SK-N-SH treated with all-trans-retinoic acid at 6 μM for 48 hours (cell line): ENCODE data around the gene CFL2.
A peak's percentile ranks its signal among the peaks of the same experiment; 100 is the strongest.

Experiments used
- ATAC-seq: fragments of 200-7000 bp; cut with Tn5 transposase; 3 replicates; pipeline ENCODE4 v1.9.1; 2020; ENCODE audit warnings: mild to moderate bottlenecking, moderate library complexity
- ARNTL ChIP-seq: fragments of 450-650 bp; formaldehyde crosslinking; IDR thresholded peaks from 2 replicates; pipeline ENCODE4 v1.5.0; 2020; ENCODE audit warnings: low read depth, mild to moderate bottlenecking, moderate library complexity, borderline replicate concordance
- BACH2 ChIP-seq: fragments of 250-450 bp; sonication (Bioruptor Pico); IDR thresholded peaks from 2 replicates; pipeline ENCODE4 v1.9.0; 2021; ENCODE audit warnings: mild to moderate bottlenecking, borderline replicate concordance
- CSDC2 ChIP-seq: fragments of 250-450 bp; sonication (Bioruptor Pico); IDR thresholded peaks from 2 replicates; pipeline ENCODE4 v1.5.0; 2020; ENCODE audit warnings: mild to moderate bottlenecking, moderate library complexity
- ESRRG ChIP-seq: fragments of 250-450 bp; sonication (Bioruptor Pico); IDR thresholded peaks from 2 replicates; pipeline ENCODE4 v1.6.1; 2021; ENCODE audit warnings: mild to moderate bottlenecking
- GLIS3 ChIP-seq: fragments of 250-450 bp; sonication (Bioruptor Pico); IDR thresholded peaks from 2 replicates; pipeline ENCODE4 v1.5.0; 2020; ENCODE audit warnings: mild to moderate bottlenecking, moderate library complexity
- ISL1 ChIP-seq: fragments of 250-450 bp; sonication (Bioruptor Pico); IDR thresholded peaks from 2 replicates; pipeline ENCODE4 v2.1.2; 2022; ENCODE audit warnings: mild to moderate bottlenecking, moderate library complexity
- OSR1 ChIP-seq: fragments of 250-450 bp; sonication (Bioruptor Pico); IDR thresholded peaks from 2 replicates; pipeline ENCODE4 v1.8.0; 2022; ENCODE audit warnings: moderate library complexity, mild to moderate bottlenecking, inconsistent platforms
- SNAI2 ChIP-seq: fragments of 250-450 bp; sonication (Bioruptor Pico); IDR thresholded peaks from 2 replicates; pipeline ENCODE4 v1.5.0; 2020; ENCODE audit warnings: mild to moderate bottlenecking, moderate library complexity
- TOX ChIP-seq: fragments of 250-450 bp; sonication (Bioruptor Pico); IDR thresholded peaks from 2 replicates; pipeline ENCODE4 v1.8.0; 2021; ENCODE audit warnings: mild to moderate bottlenecking, moderate library complexity, borderline replicate concordance
- ZFP3 ChIP-seq: fragments of 250-450 bp; sonication (Bioruptor Pico); IDR thresholded peaks from 2 replicates; pipeline ENCODE4 v1.5.0; 2020; ENCODE audit warnings: mild to moderate bottlenecking, moderate library complexity
- ZNF565 ChIP-seq: fragments of 450-650 bp; formaldehyde crosslinking; conservative IDR thresholded peaks from 2 replicates; pipeline ENCODE4 v1.5.0; 2020; ENCODE audit warnings: low read depth, mild to moderate bottlenecking, moderate library complexity
- ZNF70 ChIP-seq: fragments of 450-650 bp; formaldehyde crosslinking; IDR thresholded peaks from 2 replicates; pipeline ENCODE4 v1.5.0; 2020; ENCODE audit warnings: mild to moderate bottlenecking, moderate library complexity
- ZNF8 ChIP-seq: fragments of 450-650 bp; formaldehyde crosslinking; IDR thresholded peaks from 2 replicates; pipeline ENCODE4 v1.5.0; 2020; ENCODE audit warnings: mild to moderate bottlenecking, moderate library complexity
- TF ChIP-seq, protein P1 (sequence below): fragments of 250-450 bp; sonication (Bioruptor Pico); IDR thresholded peaks from 2 replicates; pipeline ENCODE4 v1.8.0; 2021; ENCODE audit warnings: low read depth, mild to moderate bottlenecking, moderate library complexity, borderline replicate concordance
- TF ChIP-seq, protein P2 (sequence below): fragments of 250-450 bp; sonication (Bioruptor Pico); IDR thresholded peaks from 2 replicates; pipeline ENCODE4 v1.5.1; 2021; ENCODE audit warnings: mild to moderate bottlenecking, moderate library complexity
- TF ChIP-seq, protein P3 (sequence below): fragments of 250-450 bp; sonication (Bioruptor Pico); IDR thresholded peaks from 2 replicates; pipeline ENCODE4 v1.8.0; 2020; ENCODE audit warnings: mild to moderate bottlenecking, moderate library complexity, borderline replicate concordance
- TF ChIP-seq, protein P4 (sequence below): fragments of 250-450 bp; sonication (Bioruptor Pico); IDR thresholded peaks from 2 replicates; pipeline ENCODE4 v1.5.0; 2020; ENCODE audit warnings: mild to moderate bottlenecking, moderate library complexity

Gene CFL2

DNA sequence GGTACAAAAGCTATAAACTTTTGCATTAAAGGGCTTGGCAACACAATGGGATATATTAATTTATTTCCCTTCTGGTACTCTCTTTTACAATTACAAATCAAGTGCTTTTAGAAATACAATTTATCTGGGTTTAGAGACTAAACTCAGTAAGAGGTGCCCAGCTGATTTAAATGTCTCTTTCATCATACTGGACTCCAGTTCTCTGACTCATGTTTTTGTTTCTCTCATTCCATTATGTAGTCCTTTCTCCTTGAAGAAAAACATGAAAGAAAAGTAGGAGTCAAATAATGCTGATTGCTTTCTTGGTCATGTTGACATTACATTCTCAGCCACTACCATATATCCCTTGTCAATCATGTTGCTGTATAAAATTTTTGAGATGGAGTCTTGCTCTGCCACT lies 36.3 kb upstream of the CFL2 start:
- peak; percentile 60 for ATAC-seq
- TF ChIP-seq ISL1 (CRISPR knock-in tag): 0 out of 2 replicates have a peak, but pooled peaks have one; percentile 8
- TF ChIP-seq OSR1 (CRISPR knock-in tag): no peak
- TF ChIP-seq CSDC2 (CRISPR knock-in tag): no peak
- no peak for TF ChIP-seq SNAI2
- TF ChIP-seq, protein P1, sequence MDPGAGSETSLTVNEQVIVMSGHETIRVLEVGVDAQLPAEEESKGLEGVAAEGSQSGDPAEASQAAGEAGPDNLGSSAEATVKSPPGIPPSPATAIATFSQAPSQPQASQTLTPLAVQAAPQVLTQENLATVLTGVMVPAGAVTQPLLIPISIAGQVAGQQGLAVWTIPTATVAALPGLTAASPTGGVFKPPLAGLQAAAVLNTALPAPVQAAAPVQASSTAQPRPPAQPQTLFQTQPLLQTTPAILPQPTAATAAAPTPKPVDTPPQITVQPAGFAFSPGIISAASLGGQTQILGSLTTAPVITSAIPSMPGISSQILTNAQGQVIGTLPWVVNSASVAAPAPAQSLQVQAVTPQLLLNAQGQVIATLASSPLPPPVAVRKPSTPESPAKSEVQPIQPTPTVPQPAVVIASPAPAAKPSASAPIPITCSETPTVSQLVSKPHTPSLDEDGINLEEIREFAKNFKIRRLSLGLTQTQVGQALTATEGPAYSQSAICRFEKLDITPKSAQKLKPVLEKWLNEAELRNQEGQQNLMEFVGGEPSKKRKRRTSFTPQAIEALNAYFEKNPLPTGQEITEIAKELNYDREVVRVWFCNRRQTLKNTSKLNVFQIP (CRISPR knock-in tag): no peak
- TF ChIP-seq, protein P2, sequence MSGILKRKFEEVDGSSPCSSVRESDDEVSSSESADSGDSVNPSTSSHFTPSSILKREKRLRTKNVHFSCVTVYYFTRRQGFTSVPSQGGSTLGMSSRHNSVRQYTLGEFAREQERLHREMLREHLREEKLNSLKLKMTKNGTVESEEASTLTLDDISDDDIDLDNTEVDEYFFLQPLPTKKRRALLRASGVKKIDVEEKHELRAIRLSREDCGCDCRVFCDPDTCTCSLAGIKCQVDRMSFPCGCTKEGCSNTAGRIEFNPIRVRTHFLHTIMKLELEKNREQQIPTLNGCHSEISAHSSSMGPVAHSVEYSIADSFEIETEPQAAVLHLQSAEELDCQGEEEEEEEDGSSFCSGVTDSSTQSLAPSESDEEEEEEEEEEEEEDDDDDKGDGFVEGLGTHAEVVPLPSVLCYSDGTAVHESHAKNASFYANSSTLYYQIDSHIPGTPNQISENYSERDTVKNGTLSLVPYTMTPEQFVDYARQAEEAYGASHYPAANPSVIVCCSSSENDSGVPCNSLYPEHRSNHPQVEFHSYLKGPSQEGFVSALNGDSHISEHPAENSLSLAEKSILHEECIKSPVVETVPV (CRISPR knock-in tag): no peak

DNA sequence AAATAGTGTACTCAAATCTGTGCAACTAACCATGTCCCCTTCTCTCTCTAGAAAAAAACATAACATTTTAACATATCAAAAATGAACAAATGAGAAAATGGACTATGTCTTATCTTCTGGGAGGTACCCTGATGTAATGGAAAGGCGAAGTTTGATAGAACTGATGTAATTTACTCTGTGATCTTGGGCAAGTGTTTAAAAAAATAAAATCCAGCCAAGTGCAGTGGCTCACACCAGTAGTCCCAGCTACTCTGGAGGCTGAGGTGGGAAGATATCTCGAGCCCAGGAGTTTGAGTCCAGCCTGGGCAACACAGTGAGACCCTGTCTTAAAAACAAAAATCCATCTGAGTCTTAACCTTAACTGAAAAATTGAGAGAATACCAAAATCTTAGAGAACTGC lies 35.8 kb upstream of the CFL2 start:
- no peak for TF ChIP-seq ZNF8
- no peak for TF ChIP-seq ISL1 (CRISPR knock-in tag)
- no peak for TF ChIP-seq TOX
- TF ChIP-seq, all 23 proteins: peak for 0
- ATAC-seq: no peak

DNA sequence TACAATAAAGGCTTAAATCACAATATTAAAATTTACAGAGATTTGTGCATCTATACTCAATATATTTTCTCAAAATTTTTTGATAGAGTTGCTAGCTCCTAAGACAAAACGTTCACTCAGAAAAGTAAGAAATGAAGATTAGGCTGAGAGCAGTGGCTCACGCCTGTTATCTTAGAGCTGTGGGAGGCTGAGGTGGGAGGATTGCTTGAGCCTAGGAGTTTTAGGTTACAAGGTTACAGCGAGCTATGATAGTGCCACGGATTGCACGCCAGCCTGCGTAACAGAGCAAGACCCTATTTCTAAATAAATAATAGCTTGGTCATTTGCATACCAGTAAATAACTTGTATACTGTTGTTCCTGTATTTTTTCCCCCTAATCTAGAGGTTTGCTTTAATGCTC lies 35.0 kb upstream of the CFL2 start:
- TF ChIP-seq, protein P1 (CRISPR knock-in tag): no peak
- no peak for TF ChIP-seq ZNF565
- TF ChIP-seq OSR1 (CRISPR knock-in tag): no peak
- TF ChIP-seq, protein P3, sequence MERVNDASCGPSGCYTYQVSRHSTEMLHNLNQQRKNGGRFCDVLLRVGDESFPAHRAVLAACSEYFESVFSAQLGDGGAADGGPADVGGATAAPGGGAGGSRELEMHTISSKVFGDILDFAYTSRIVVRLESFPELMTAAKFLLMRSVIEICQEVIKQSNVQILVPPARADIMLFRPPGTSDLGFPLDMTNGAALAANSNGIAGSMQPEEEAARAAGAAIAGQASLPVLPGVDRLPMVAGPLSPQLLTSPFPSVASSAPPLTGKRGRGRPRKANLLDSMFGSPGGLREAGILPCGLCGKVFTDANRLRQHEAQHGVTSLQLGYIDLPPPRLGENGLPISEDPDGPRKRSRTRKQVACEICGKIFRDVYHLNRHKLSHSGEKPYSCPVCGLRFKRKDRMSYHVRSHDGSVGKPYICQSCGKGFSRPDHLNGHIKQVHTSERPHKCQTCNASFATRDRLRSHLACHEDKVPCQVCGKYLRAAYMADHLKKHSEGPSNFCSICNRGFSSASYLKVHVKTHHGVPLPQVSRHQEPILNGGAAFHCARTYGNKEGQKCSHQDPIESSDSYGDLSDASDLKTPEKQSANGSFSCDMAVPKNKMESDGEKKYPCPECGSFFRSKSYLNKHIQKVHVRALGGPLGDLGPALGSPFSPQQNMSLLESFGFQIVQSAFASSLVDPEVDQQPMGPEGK: no peak
- TF ChIP-seq ZNF70: no peak
- no peak for ATAC-seq

DNA sequence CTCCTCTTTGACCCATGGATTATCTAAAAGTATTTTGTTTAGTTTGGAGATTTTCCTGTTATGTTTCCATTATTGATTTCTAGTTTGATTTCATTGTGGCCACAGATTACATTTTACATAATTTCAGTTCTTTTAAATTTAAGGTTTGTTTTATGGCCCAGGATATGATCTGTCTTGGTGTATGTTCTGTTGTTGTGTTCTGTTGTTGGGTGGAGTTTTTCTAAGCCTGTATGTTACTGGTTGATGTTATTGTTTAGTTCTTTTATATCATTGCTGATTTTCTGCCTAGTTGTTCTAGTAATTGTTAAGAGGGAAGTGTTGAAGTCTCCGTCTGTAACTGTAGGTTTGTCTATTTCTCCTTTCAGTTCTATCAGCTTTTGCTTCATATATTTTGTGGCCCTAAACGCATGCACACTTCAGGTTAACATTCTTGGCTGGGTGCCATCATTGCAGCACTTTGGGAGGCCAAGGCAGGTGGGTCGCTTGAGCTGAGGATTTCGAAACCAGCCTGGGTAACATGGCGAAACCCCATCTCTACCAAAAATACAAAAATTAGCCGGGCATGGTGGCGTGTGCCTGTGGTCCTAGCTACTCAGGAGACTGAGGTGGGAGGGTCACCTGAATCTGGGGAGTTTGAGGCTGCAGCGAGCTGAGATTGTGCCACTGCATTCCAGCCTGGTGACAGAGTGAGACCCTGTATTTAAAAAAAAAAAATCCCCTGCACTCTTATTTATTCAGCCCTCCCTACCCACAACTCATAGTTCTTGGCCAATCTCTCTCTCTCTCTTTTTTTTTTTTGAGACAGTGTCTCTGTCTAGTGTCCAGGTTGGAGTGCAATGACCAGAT lies 28.1 kb upstream of the CFL2 start:
- ATAC-seq: no peak
- no peak for TF ChIP-seq ISL1 (CRISPR knock-in tag)
- no peak for TF ChIP-seq ESRRG (CRISPR knock-in tag)

DNA sequence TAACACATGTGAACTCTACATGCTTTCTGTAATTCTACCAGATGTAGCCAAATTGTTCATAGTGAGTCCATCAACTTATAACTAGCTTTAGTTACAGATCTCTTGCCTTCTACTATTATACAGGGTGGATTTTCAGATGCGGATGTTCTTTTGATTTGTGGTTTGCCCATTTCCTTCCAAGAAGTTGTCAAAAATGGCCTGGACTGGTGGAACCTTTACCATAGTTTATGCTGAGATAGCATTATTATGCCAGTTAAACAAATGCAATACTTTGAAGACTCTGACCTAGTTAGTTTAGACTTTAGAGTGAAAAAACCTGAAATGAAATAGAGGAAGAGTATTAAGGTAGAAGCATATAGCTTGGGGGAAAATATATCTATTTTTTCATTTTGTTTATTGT lies 27.4 kb upstream of the CFL2 start:
- no peak for ATAC-seq
- TF ChIP-seq ZNF8: no peak
- TF ChIP-seq, protein P3: no peak
- TF ChIP-seq, protein P2 (CRISPR knock-in tag): no peak
- no peak for TF ChIP-seq GLIS3 (CRISPR knock-in tag)
- TF ChIP-seq CSDC2 (CRISPR knock-in tag): no peak
- TF ChIP-seq ARNTL (CRISPR knock-in tag): no peak
- TF ChIP-seq, protein P1 (CRISPR knock-in tag): no peak
- no peak for TF ChIP-seq TOX
- TF ChIP-seq, protein P4, sequence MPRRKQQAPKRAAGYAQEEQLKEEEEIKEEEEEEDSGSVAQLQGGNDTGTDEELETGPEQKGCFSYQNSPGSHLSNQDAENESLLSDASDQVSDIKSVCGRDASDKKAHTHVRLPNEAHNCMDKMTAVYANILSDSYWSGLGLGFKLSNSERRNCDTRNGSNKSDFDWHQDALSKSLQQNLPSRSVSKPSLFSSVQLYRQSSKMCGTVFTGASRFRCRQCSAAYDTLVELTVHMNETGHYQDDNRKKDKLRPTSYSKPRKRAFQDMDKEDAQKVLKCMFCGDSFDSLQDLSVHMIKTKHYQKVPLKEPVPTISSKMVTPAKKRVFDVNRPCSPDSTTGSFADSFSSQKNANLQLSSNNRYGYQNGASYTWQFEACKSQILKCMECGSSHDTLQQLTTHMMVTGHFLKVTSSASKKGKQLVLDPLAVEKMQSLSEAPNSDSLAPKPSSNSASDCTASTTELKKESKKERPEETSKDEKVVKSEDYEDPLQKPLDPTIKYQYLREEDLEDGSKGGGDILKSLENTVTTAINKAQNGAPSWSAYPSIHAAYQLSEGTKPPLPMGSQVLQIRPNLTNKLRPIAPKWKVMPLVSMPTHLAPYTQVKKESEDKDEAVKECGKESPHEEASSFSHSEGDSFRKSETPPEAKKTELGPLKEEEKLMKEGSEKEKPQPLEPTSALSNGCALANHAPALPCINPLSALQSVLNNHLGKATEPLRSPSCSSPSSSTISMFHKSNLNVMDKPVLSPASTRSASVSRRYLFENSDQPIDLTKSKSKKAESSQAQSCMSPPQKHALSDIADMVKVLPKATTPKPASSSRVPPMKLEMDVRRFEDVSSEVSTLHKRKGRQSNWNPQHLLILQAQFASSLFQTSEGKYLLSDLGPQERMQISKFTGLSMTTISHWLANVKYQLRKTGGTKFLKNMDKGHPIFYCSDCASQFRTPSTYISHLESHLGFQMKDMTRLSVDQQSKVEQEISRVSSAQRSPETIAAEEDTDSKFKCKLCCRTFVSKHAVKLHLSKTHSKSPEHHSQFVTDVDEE (CRISPR knock-in tag): no peak
- TF ChIP-seq ZFP3 (CRISPR knock-in tag): no peak
- TF ChIP-seq BACH2 (CRISPR knock-in tag): no peak
- TF ChIP-seq ISL1 (CRISPR knock-in tag): no peak
